ENCODE measurements around the gene GALNT15. TPM values are rescaled to one million over a fixed set of nuclear protein-coding genes. Genes with fewer than 3 reads are reported as not detected.

The GALNT15 gene
- total RNA-seq, 1 donor from 2014 or later: not detected

- no peaks in the 10 kb centered on the region for H3K36me3 ChIP-seq
- no peaks in the 10 kb centered on the region for H3K79me2 ChIP-seq (ENCODE audit: low read depth)
- no peak overlapping the region for H3K27ac ChIP-seq
- H3F3A ChIP-seq (ENCODE audit: low read depth): no peaks in the 10 kb centered on the region
- H3K4me3 Mint-ChIP-seq: no peak overlapping the region
- H4K20me1 ChIP-seq (ENCODE audit: low read depth): no peaks in the 10 kb centered on the region
- no peaks in the 10 kb centered on the region for H3K27me3 Mint-ChIP-seq (ENCODE audit: insufficient read depth, low read depth)
- peaks cover 7% of the 10 kb centered on the region for H3K4me1 ChIP-seq
- no peak overlapping the region for H3K9ac ChIP-seq
- no peak overlapping the region for H3K4me3 ChIP-seq
- no peaks in the 10 kb centered on the region for H3K9me3 ChIP-seq (ENCODE audit: low read depth)
- no peaks in the 10 kb centered on the region for H3K27me3 ChIP-seq
- H3K9me3 Mint-ChIP-seq: no peaks in the 10 kb centered on the region
- TF ChIP-seq CTCF (IDR thresholded peaks at IDR 0.05) (no peak), EZH2phosphoT487 (IDR thresholded peaks at IDR 0.05) (no peak), EZH2 (IDR thresholded peaks at IDR 0.05) (no peak)
- no peaks in the 10 kb centered on the region for H3K36me3 Mint-ChIP-seq
- no peak overlapping the region for H3K27ac Mint-ChIP-seq
- H3K4me1 Mint-ChIP-seq: peaks cover 10% of the 10 kb centered on the region
- no peak for DNase-seq (ENCODE audit: low spot score)
- no peak overlapping the region for H2AFZ ChIP-seq (replicated peaks)
- H3K4me2 ChIP-seq: no peak overlapping the region
Measured at GRCh38 chr3:16204751-16205150, 30.3 kb downstream of the GALNT15 start.

GRCh38 chr3:16205156-16205870, 30.8 kb downstream of the GALNT15 start:
- H3F3A ChIP-seq (ENCODE audit: low read depth): no peaks in the 10 kb centered on the region
- H3K9me3 ChIP-seq (ENCODE audit: low read depth): no peaks in the 10 kb centered on the region
- no peak overlapping the region for H2AFZ ChIP-seq (replicated peaks)
- H3K9ac ChIP-seq: no peak overlapping the region
- Mint-ChIP-seq H3K27me3 (ENCODE audit: insufficient read depth, low read depth) (no peaks in the 10 kb centered on the region), H3K4me3 (no peak overlapping the region), H3K4me1 (peaks cover 10% of the 10 kb centered on the region), H3K36me3 (no peaks in the 10 kb centered on the region), H3K27ac (no peak overlapping the region), H3K9me3 (no peaks in the 10 kb centered on the region)
- H3K4me2 ChIP-seq: no peak overlapping the region
- H3K4me3 ChIP-seq: no peak overlapping the region
- H3K79me2 ChIP-seq (ENCODE audit: low read depth): no peaks in the 10 kb centered on the region
- H3K27ac ChIP-seq: no peak overlapping the region
- DNase-seq (ENCODE audit: low spot score): no peak
- no peaks in the 10 kb centered on the region for H4K20me1 ChIP-seq (ENCODE audit: low read depth)
- H3K27me3 ChIP-seq: no peaks in the 10 kb centered on the region
- H3K4me1 ChIP-seq: peaks cover 7% of the 10 kb centered on the region
- TF ChIP-seq EZH2phosphoT487 (IDR thresholded peaks at IDR 0.05) (no peak), CTCF (IDR thresholded peaks at IDR 0.05) (no peak), EZH2 (IDR thresholded peaks at IDR 0.05) (no peak)
- no peaks in the 10 kb centered on the region for H3K36me3 ChIP-seq

GRCh38 chr3:16207031-16207430, 32.6 kb downstream of the GALNT15 start:
- Histone ChIP-seq H3K9me3 (ENCODE audit: low read depth) (no peaks in the 10 kb centered on the region), H3K4me3 (no peak overlapping the region), H3K36me3 (no peaks in the 10 kb centered on the region), H3K27me3 (no peaks in the 10 kb centered on the region), H3K9ac (no peak overlapping the region), H3K4me1 (peaks cover 7% of the 10 kb centered on the region), H3K27ac (no peak overlapping the region), H3F3A (ENCODE audit: low read depth) (no peaks in the 10 kb centered on the region), H3K4me2 (no peak overlapping the region), H4K20me1 (ENCODE audit: low read depth) (no peaks in the 10 kb centered on the region), H3K79me2 (ENCODE audit: low read depth) (no peaks in the 10 kb centered on the region), H2AFZ (replicated peaks) (no peak overlapping the region)
- Mint-ChIP-seq H3K4me3 (no peak overlapping the region), H3K4me1 (peaks cover 10% of the 10 kb centered on the region), H3K36me3 (no peaks in the 10 kb centered on the region), H3K27ac (no peak overlapping the region), H3K9me3 (no peaks in the 10 kb centered on the region), H3K27me3 (ENCODE audit: insufficient read depth, low read depth) (no peaks in the 10 kb centered on the region)
- DNase-seq (ENCODE audit: low spot score): no peak
- TF ChIP-seq EZH2phosphoT487 (IDR thresholded peaks at IDR 0.05) (no peak), EZH2 (IDR thresholded peaks at IDR 0.05) (no peak), CTCF (IDR thresholded peaks at IDR 0.05) (no peak)
